Bone marrow (tissue), 2 donors: ENCODE data around the gene RAB3IP.

Experiments used
- DNase-seq, 2 donors: peaks; one replicate each; lab custom pipeline; 2025; lab: John Stamatoyannopoulos, UW

RAB3IP gene

DNA sequence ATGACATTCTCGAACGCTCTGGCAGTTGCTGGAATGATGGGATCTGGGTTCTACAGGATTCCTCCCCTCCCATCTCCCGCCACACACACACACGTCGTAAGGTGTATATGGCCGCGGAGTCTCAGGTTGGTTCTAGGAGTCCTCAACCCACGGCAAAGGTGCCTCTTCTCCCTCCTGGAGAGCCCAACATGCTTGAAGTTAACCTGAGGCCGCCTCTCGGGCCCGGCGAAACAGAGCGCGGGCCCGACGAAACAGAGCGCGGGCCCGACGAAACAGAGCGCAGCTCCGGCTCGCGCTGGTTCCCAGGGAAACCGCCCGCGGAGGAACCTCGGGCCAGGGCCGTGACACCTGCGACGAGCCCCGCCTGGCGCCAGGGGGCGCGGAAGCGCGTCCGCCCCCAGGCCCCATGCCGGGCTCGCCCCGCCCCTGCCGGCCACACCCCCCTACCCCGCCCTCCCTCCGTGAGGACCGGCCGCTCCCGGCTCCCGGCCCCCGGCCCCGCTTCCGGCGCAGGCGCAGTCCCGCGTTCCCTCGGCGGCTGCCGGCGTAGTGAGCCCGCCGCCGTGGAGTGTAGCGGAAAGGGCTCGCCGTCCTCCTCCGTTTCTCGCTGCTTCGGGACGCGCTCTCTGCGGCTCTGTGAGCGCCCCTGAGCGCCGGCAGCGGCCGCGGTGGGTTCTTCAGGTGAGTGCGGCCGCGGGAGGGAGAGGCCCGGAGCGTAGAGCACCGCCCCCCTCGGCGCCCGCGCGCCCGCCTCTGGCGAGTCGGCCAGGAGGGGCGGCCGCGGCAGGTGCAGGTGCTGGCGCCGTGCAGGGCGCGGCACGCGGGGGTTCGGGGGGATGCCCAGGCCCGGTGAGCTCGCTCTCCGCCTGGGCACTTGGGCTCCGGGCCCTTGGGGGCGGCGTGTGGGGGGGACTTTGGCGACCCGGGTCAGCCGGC, at the start of gene RAB3IP:
RAB3IP (plus strand) TSS at position 510 of the 936 bp plus-strand sequence. CDS start 16,549 bp downstream, outside the sequence.
- peak; percentile 16 to 75 for DNase-seq

DNA sequence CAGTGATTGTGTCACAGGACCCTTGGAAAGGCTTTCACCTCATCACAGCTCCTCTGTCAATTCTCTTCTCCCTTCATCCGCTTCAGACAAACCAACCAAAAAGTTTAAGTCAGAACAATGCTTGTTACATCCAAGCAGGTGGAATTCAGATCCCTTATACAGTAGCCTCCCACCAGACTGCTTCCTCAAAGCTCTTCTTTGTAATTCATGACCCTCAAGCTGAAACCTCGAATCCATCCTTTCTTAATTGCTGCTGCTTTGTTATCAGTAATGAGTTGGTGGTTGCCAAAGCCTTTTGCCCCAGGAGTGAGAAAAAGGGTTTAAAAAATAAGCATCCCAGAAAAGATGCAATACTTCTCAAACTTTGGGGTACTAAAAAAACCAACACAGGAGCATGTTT, 49.0 kb upstream of the RAB3IP start:
- peak in 1 of 2 donors; percentile 34 for DNase-seq

DNA sequence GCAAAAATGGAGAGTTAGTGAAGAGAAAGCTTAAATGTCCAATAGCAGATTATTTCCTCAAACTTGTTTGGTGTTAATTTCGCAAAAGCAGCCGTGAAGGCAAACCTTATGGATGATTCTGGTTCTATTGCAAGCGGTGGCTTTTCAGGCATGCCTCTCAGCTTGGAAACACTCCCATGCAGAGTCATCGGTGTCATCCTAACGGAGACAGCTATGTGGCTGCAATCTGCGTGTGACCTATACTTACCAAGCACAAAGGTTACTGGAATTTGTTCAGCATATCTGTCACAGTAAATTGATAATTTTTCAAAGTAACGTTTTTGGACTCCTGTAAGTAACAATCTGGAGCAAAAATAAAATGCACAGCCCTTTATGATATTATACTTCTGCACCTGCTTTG, 44.5 kb upstream of the RAB3IP start:
- no peak for DNase-seq

DNA sequence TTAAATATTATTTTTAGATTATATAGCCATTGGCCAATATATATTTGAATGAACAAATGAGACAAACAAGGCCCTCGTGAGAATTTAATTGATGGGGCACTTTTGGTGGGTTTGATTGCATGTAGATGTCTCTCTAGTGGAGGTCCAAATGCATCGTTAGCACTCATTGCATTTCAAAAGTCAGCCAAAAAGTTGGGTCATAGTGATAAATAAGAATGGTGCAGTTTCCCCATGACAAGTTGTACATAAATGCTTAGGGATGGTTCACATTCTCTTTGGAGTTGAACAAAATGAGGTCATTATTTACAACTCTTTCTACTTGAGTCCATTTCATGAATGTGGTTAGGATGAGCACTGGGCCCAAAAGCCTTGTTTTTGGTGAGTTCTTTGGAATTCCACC, 40.6 kb upstream of the RAB3IP start:
- no peak for DNase-seq

DNA sequence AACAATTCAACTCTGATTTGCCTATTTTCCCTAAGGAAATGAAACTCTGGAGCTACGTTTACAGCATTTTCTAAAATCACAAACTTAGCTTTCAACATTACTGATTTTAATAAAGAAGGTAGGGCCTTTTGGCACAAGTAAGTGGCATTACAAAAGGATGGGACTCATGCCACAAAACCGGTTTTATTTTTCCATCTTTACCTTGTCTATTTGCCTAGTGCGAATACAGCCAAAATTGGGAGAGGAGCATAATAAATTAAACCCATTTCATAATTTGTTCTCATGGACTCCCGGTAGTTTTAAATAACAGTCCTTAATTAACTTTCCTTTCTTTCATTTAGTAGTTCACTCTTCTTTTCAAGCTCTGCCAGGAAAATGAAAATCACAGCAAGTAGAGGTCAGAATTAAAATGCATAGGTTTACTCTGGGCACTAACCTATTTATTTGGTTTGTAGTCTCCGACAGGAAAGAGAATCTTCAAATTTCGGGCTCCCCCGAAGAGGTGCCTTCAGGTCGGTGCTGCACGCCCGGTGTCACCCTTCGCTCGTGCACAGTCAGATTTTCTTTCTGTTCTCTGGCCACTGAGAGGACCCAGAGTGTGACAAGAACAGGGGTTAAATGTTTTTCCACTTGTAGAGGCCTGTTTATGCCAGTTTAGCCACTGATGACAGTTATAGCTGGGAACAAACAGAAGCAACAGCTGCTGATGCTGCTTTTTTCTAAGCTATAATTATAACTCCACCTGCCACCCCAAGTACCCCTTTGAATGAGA, 39.7 kb upstream of the RAB3IP start, which contains the start of gene BEST3:
BEST3 (minus strand) TSS at position 535 of the 772 bp plus-strand sequence. CDS start 1,505 bp downstream, outside the sequence.
- no peak for DNase-seq

GRCh38 chr12:69701826-69702225, 36.8 kb upstream of the RAB3IP start:
- DNase-seq: no peak

DNA sequence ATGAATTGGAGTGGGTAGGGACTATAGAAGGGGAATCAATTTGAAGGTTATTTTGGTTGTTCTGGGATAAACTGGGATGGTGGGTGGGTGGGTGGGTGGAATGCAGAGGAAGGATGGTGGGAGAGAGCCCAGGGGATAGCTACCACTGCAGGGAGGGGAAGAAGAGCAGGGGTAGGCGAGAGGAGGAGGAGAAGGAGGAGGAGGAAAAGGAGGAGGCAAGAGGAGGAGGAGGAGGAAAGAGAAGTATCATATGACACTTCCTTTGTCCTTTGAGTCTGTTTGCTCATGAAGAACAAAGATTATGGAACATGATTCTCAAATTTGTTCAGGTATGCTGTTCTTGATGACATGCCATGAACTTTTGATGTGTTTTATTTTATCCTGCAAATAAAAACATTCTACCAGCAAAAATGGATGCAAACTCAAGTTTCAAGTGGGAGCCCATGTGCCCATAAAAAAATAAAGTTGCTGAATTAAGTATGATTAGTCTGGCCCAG, 35.5 kb upstream of the RAB3IP start:
- no peak for DNase-seq

- DNase-seq: no peak
These were observed 34.3 kb upstream of the RAB3IP start for GRCh38 chr12:69704357-69704756.

DNA sequence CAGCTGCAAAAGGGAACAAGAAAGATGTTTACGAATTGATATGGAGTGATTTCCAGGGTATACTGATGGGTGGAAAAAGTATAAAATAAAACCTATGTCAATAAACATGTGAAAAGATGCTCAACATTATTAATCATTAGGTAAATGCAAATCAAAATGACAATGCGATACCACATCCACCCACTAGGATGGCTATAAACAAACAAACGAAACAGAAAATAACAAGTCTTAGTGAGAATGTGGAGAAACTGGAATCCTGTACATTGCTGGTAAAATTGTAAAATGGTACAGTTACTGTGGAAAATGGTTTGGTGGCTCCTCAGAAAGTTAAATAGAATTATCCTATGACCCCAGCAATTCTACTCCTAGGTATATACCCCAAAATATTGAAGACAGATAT, 30.0 kb upstream of the RAB3IP start:
- DNase-seq: no peak

DNA sequence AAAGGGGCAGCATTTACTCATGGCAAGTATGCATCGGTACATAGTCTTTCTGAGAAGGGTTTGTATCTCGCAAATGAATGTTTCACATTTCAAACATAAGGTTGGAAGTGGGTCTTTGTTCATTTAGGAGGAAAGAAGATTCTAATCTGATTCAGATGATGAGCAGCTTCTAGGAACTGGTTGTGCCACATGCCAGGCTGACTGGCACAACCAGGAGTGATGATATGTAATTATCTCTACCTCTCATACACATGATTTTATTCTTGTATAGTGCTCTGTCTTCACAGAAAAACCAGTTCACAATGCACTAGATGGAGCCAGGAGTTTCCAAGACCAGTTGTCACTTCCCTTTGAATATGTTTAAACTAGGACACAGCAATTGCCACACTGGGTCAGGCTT, 25.8 kb upstream of the RAB3IP start:
- no peak for DNase-seq

DNA sequence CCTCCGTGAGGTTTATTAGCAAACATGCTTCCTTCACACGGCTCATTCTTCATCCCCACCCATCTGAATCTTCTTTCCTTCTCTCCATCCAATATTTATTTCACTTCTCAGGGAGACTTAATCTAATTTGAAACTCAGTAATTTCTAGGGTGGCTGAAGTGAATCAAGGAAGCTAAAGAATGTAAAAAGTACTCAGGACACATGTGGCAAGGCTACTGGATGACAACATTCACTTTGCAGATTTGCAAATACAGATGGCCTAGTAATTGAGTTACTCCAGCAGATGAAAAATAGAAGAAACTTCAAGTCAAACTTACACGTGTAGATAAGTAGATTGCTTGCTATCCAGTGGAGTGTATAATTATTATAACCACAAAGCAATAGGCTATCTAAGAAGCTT, 24.1 kb upstream of the RAB3IP start:
- DNase-seq: no peak

DNA sequence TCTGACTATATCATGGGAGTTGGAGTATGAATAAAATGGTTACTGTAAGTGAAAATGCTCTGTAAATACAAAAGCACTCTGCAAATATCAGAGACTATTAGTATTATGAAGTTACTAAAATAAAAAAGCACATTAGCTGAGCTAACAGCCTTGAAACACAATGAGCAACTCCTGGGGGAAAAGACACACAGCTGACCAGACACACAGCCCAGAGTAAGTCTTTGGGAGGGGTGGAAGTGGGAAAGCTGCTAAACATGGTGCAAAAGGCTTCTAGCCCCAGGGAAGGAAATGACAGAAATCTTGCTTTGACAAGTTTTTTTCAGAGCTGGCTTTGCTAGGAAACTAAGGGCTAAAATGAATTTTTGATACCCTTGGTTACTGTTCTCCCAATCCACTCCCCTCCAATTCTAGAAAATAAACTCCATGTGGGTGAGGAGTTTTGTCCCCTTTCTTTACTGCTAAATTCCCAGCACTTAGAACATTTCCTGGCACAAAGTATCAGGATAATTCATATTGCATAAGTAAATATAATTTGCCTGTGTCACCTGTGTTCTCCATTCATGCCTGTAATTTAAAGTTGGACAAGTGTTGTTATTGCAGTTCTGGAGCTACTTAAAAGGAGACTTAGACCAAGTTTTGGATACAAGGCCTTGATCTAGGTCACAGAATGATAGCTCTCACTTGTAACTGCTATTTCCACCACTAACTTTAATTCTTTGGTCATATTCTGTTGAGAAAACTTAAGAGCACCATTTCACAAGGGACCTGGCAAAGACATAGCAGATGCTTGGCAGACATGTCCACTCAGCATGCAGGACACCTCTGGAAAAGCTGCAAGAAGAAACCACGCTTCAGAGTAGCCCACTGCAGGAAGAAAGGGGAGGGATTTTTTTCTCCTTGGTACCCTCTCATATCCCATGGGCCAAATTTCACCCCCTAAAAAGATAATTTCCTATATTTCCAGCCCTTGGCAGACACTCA, 19.0 kb upstream of the RAB3IP start:
- no peak for DNase-seq

- DNase-seq: no peak
These were observed 17.9 kb upstream of the RAB3IP start for GRCh38 chr12:69720750-69721149.

DNA sequence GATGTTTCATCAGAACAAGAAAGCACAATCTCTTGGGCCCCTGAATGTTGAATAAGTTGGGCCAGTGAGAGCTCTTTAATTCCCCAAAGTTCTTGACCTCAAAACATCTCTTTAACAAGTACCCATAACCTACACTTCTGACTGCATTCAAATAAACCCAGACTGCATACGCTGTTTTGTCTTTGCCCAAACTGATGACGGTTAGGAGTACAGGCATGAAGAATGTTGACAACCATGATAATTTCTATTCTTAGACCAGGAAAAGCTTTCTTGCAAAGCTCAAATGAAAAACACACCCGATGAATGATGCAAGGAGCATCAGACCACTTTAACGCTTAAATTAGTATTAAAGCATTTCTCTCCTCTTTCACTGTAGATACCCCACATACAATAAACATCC, 11.7 kb upstream of the RAB3IP start:
- no peak for DNase-seq

- DNase-seq: no peak
These were observed 6.6 kb upstream of the RAB3IP start for GRCh38 chr12:69732088-69732487.

DNA sequence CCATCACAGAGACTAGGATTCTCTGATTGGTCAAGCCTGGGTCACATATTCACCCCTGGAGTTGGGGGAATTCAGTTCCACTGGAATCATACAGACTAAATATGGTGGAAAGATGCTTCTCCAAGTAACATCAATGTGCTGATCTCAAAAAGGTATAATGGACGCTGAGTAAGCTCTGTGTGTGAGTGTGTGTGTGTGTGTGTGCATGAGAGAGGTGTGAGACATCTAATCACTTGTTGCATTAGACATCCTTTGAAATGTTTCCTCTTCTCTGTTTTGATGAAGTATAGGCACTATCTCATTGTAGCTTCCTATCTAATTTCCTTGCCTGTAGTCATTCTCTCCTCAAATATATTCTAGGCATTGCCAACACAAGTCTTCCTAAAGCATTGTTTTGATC, 5.0 kb upstream of the RAB3IP start:
- DNase-seq: no peak

DNA sequence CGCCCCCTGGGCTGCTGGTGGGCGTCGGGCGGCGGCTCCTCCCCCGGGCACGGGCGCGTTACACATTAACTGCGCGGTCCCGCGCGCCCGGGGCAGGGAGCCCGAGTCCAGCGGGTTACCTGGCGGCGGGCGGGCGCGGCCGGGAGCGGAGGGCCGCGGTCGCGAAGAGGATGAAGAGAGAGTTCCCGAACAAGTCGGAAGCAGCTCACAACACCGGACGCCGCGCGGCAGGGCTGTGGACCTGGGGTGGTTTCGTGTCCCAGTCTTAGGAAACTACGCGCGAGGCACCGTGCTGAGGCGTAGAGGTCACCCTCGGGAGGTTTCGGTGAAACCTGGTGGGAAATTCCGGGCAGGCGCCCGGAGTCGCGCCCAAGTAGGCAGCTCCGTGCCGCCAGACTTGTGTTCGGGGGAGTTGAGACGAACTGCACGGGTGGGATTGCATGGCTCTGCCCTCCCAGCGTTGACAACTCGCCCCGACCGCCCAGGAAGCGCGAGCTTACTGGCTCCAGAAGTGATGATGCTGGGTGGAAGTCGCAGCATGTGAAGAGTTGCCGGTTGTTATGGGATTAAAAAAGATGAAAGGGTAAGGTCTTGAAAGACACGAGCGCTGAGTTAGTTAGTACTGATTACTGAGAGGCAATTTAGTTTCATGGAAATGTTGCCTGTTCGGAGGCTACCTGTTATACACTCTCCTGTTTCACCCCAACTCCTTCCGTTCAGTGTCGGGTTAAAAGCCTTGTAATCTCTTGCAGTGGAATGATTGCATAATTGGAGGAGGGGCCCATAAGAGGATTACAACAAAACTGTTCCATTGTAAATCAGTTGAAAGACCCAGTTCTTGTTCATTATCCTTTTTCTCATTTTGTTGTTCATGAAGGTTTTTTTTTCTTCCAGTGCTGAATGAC, 879 bp downstream of the RAB3IP start:
- peak in 1 of 2 donors; percentile 25 for DNase-seq

- DNase-seq: no peak
These were observed 5.4 kb downstream of the RAB3IP start for GRCh38 chr12:69744109-69744508.

DNA sequence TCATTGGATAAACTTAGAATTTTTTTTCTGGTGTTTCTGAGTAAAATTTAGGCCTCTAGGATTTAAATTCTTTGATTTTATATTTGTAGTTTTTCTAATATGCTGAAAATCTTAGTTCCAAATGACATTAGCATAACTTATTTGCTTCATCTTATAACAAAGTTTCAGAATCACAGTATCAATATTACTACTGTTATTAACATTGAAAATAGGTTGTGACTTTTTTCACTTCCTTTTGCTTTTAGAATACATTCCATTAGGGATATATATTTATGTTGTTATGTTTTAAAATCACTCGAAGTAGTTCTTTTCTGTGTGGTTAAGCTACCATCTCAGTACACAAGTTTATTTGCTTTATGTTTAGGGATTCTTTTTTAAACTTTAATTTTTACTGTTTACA, 12.8 kb downstream of the RAB3IP start:
- DNase-seq: no peak

- DNase-seq: no peak
These were observed 16.6 kb downstream of the RAB3IP start for GRCh38 chr12:69755302-69755701.
